ENCODE data around the gene CR2.

- TF ChIP-seq, protein P1, sequence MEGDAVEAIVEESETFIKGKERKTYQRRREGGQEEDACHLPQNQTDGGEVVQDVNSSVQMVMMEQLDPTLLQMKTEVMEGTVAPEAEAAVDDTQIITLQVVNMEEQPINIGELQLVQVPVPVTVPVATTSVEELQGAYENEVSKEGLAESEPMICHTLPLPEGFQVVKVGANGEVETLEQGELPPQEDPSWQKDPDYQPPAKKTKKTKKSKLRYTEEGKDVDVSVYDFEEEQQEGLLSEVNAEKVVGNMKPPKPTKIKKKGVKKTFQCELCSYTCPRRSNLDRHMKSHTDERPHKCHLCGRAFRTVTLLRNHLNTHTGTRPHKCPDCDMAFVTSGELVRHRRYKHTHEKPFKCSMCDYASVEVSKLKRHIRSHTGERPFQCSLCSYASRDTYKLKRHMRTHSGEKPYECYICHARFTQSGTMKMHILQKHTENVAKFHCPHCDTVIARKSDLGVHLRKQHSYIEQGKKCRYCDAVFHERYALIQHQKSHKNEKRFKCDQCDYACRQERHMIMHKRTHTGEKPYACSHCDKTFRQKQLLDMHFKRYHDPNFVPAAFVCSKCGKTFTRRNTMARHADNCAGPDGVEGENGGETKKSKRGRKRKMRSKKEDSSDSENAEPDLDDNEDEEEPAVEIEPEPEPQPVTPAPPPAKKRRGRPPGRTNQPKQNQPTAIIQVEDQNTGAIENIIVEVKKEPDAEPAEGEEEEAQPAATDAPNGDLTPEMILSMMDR (conservative IDR thresholded peaks at IDR 0.05; ENCODE audit: low read depth, low read length), result no peak
- no peak for TF ChIP-seq POLR2A (IDR thresholded peaks at IDR 0.05; ENCODE audit: low read depth, low read length)
- no peak for TF ChIP-seq BHLHE40 (IDR thresholded peaks at IDR 0.05; ENCODE audit: low read depth, low read length)
- no peak for TF ChIP-seq RFX5 (IDR thresholded peaks at IDR 0.05; ENCODE audit: low read depth, low read length)
Observed at GRCh38 chr1:207510444-207510843, 56.3 kb downstream of the CR2 start.

All from IMR-90 (cell line).